Trophoblast cell (in vitro differentiated cells and primary cell): ENCODE data around the gene JMJD8.

Source experiments
- DNase-seq, 2 donors: peaks; one replicate each; pipeline ENCODE4 v3.0.0-alpha.2; 2016
- H2AFZ ChIP-seq: 2 replicates; pipeline ENCODE4 v1.6.1; 2013; ENCODE audit warnings: low read length, moderate library complexity, mild to moderate bottlenecking; ENCODE audit not compliant: insufficient read depth, poor library complexity
- H2AK5ac ChIP-seq: 2 replicates; pipeline ENCODE4 v1.6.1; 2013; ENCODE audit warnings: mild to moderate bottlenecking, low read length
- H2BK120ac ChIP-seq: 2 replicates; pipeline ENCODE4 v1.6.1; 2013; ENCODE audit warnings: low read length, mild to moderate bottlenecking, moderate library complexity; ENCODE audit not compliant: insufficient read depth, poor library complexity
- H2BK12ac ChIP-seq: 2 replicates; pipeline ENCODE4 v1.6.1; 2013; ENCODE audit warnings: mild to moderate bottlenecking, low read length, moderate library complexity
- H2BK5ac ChIP-seq: 2 replicates; pipeline ENCODE4 v1.6.1; 2013; ENCODE audit warnings: low read length, low read depth, moderate library complexity, mild to moderate bottlenecking; ENCODE audit not compliant: poor library complexity
- H3K14ac ChIP-seq: 2 replicates; pipeline ENCODE4 v1.6.1; 2013; ENCODE audit warnings: mild to moderate bottlenecking, low read length
- H3K18ac ChIP-seq: 2 replicates; pipeline ENCODE4 v1.6.1; 2013; ENCODE audit warnings: mild to moderate bottlenecking, low read length
- H3K23ac ChIP-seq: 2 replicates; pipeline ENCODE4 v1.6.1; 2013; ENCODE audit warnings: low read length
- H3K27ac ChIP-seq: 2 replicates; pipeline ENCODE4 v1.5.1; 2013; ENCODE audit warnings: low read depth, mild to moderate bottlenecking, inconsistent platforms, low read length, moderate library complexity
- H3K27me3 ChIP-seq: 2 replicates; pipeline ENCODE4 v1.6.1; 2013; ENCODE audit warnings: inconsistent platforms, mild to moderate bottlenecking, low read length, moderate library complexity; ENCODE audit not compliant: insufficient read depth
- H3K36me3 ChIP-seq, 2 experiments: 1 replicate in 1 of 2; 2 replicates in 1 of 2; pipeline ENCODE4 v1.6.1; 2013; ENCODE audit warnings: low read length in 2 of 2, mild to moderate bottlenecking in 2 of 2, moderate library complexity in 1 of 2; ENCODE audit not compliant: insufficient read depth in 2 of 2, control insufficient read depth in 1 of 2
- H3K4ac ChIP-seq: 2 replicates; pipeline ENCODE4 v1.6.1; 2013; ENCODE audit warnings: low read depth, mild to moderate bottlenecking, low read length, moderate library complexity
- H3K4me1 ChIP-seq, 2 experiments: 1 replicate in 1 of 2; 2 replicates in 1 of 2; pipeline ENCODE4 v1.6.1; 2013; ENCODE audit warnings: low read length in 2 of 2, mild to moderate bottlenecking in 2 of 2, moderate library complexity in 1 of 2; ENCODE audit not compliant: insufficient read depth in 2 of 2, control insufficient read depth in 1 of 2
- H3K4me2 ChIP-seq: 2 replicates; pipeline ENCODE4 v1.6.1; 2013; ENCODE audit warnings: inconsistent platforms, mild to moderate bottlenecking, low read length, moderate library complexity
- H3K4me3 ChIP-seq: 2 replicates; pipeline ENCODE4 v1.5.1; 2013; ENCODE audit warnings: mild to moderate bottlenecking, low read depth, low read length, inconsistent platforms
- H3K79me1 ChIP-seq: one replicate; pipeline ENCODE4 v1.6.1; 2013; ENCODE audit warnings: low read length
- H3K79me2 ChIP-seq: 2 replicates; pipeline ENCODE4 v1.6.1; 2013; ENCODE audit warnings: low read length, mild to moderate bottlenecking; ENCODE audit not compliant: control insufficient read depth, insufficient read depth, poor library complexity
- H3K9ac ChIP-seq: 2 replicates; pipeline ENCODE4 v1.6.1; 2013; ENCODE audit warnings: mild to moderate bottlenecking, low read length
- H3K9me3 ChIP-seq: 2 replicates; pipeline ENCODE4 v1.6.1; 2013; ENCODE audit warnings: low read depth, mild to moderate bottlenecking, control low read depth, inconsistent platforms, low read length; ENCODE audit not compliant: insufficient read depth
- H4K12ac ChIP-seq: 2 replicates; pipeline ENCODE4 v1.6.1; 2013; ENCODE audit warnings: low read depth, mild to moderate bottlenecking, low read length, moderate library complexity
- H4K8ac ChIP-seq: 2 replicates; pipeline ENCODE4 v1.6.1; 2013; ENCODE audit warnings: low read depth, mild to moderate bottlenecking, low read length, moderate library complexity
- H4K91ac ChIP-seq: one replicate; pipeline ENCODE4 v1.6.1; 2013; ENCODE audit warnings: low read depth, mild to moderate bottlenecking, low read length, moderate library complexity
- WGBS: extraction: QIAGEN DNeasy Blood & Tissue Kit; methylation state at CpG from one replicate; pipeline ENCODE4 v1.1.7; 2013; ENCODE audit warnings: missing lambda C conversion rate; ENCODE audit not compliant: insufficient read length, insufficient coverage; ENCODE audit errors: extremely low coverage; 5-methylcytosine and 5-hydroxymethylcytosine counted together

JMJD8 gene

GRCh38 chr16:676565-676902 is 7.6 kb downstream of the JMJD8 start:
- Histone ChIP-seq H2BK12ac (no peak overlapping the region), H3K14ac (no peak overlapping the region), H4K8ac (no peak overlapping the region), H3K79me2 (peaks cover 15% of the 10 kb centered on the region), H3K9ac (no peak overlapping the region), H2BK120ac (no peak overlapping the region), H3K23ac (no peak overlapping the region), H2AFZ (no peak overlapping the region), H2AK5ac (no peak overlapping the region), H3K4me2 (no peak overlapping the region), H3K79me1 (peaks cover 8% of the 10 kb centered on the region), H3K4me3 (no peak overlapping the region), H3K27me3 (peaks cover 3% of the 10 kb centered on the region), H3K27ac (no peak overlapping the region), H3K9me3 (peaks cover 2% of the 10 kb centered on the region), H3K18ac (no peak overlapping the region), H4K91ac (no peak overlapping the region), H3K4ac (no peak overlapping the region), H4K12ac (no peak overlapping the region), H2BK5ac (no peak overlapping the region), H3K36me3 (peaks cover 33 to 36% of the 10 kb centered on the region in 2 experiments), H3K4me1 (peaks cover 19 to 20% of the 10 kb centered on the region in 2 experiments)
- WGBS: no CpG with 5 or more reads among the region's 21 CpGs
- no peak for DNase-seq

GRCh38 chr16:675884-676564 is 8.1 kb downstream of the JMJD8 start:
- Histone ChIP-seq H3K23ac (no peak overlapping the region), H3K4me2 (peak overlapping the region; percentile 63), H2BK120ac (no peak overlapping the region), H3K79me2 (peaks cover 11% of the 10 kb centered on the region), H3K9me3 (peaks cover 2% of the 10 kb centered on the region), H2AK5ac (no peak overlapping the region), H3K4ac (no peak overlapping the region), H3K4me1 (peaks cover 14 to 15% of the 10 kb centered on the region in 2 experiments), H3K27me3 (peaks cover 3% of the 10 kb centered on the region), H2AFZ (no peak overlapping the region), H3K36me3 (peaks cover 33 to 36% of the 10 kb centered on the region in 2 experiments), H4K91ac (no peak overlapping the region), H3K79me1 (peaks cover 8% of the 10 kb centered on the region), H3K18ac (no peak overlapping the region), H3K9ac (no peak overlapping the region), H4K12ac (no peak overlapping the region), H4K8ac (no peak overlapping the region), H2BK12ac (no peak overlapping the region), H2BK5ac (no peak overlapping the region), H3K14ac (no peak overlapping the region), H3K4me3 (no peak overlapping the region), H3K27ac (no peak overlapping the region)
- DNase-seq: no peak
- WGBS: no CpG with 5 or more reads among the region's 25 CpGs

- peak within 1 kb of the TSS; percentile 50 for H3K4me3 ChIP-seq
- H3K27ac ChIP-seq: no peak within 1 kb of the TSS
- peaks cover 6% of the 10 kb centered on the region for H3K79me1 ChIP-seq
- peak within 1 kb of the TSS; percentile 63 for H3K4me2 ChIP-seq
- peaks cover 3% of the 10 kb centered on the region for H3K27me3 ChIP-seq
- H3K36me3 ChIP-seq: peaks cover 41 to 42% of the 10 kb centered on the region in 2 experiments
- no peak within 1 kb of the TSS for H3K9ac ChIP-seq
- H3K4ac ChIP-seq: no peak within 1 kb of the TSS
- WGBS: no CpG with 5 or more reads among the region's 73 CpGs
- H2AFZ ChIP-seq: no peak within 1 kb of the TSS
- peaks cover 4% of the 10 kb centered on the region for H3K79me2 ChIP-seq
- H2AK5ac ChIP-seq: no peak within 1 kb of the TSS
- H2BK12ac ChIP-seq: no peak within 1 kb of the TSS
- H3K14ac ChIP-seq: peak within 1 kb of the TSS; percentile 15
- no peak within 1 kb of the TSS for H4K8ac ChIP-seq
- H3K18ac ChIP-seq: no peak within 1 kb of the TSS
- DNase-seq: peak in 1 of 2 donors; percentile 39
- no peak within 1 kb of the TSS for H2BK5ac ChIP-seq
- H4K91ac ChIP-seq: no peak within 1 kb of the TSS
- no peak within 1 kb of the TSS for H4K12ac ChIP-seq
- H3K23ac ChIP-seq: no peak within 1 kb of the TSS
- peaks cover 12 to 13% of the 10 kb centered on the region in 2 experiments for H3K4me1 ChIP-seq
- no peak within 1 kb of the TSS for H2BK120ac ChIP-seq
- peaks cover 2% of the 10 kb centered on the region for H3K9me3 ChIP-seq
Measured at GRCh38 chr16:674968-675883, 8.9 kb downstream of the JMJD8 start, which contains the start of gene RHBDL1. Gene RHBDL1, plus strand, starts transcription at chr16:675671. Its CDS starts 120 bp downstream, at chr16:675791.

- no peak overlapping the region for H3K4ac ChIP-seq
- no peak overlapping the region for H4K91ac ChIP-seq
- peaks cover 3% of the 10 kb centered on the region for H3K27me3 ChIP-seq
- H3K36me3 ChIP-seq: peaks cover 49 to 51% of the 10 kb centered on the region in 2 experiments
- no peak overlapping the region for H3K27ac ChIP-seq
- H3K14ac ChIP-seq: no peak overlapping the region
- no peak for DNase-seq
- H4K8ac ChIP-seq: no peak overlapping the region
- H3K9ac ChIP-seq: no peak overlapping the region
- peaks cover under 1% of the 10 kb centered on the region for H3K79me2 ChIP-seq
- H2AFZ ChIP-seq: no peak overlapping the region
- no peak overlapping the region for H3K4me2 ChIP-seq
- peaks cover under 1% of the 10 kb centered on the region for H3K79me1 ChIP-seq
- no peak overlapping the region for H3K18ac ChIP-seq
- H3K4me3 ChIP-seq: no peak overlapping the region
- peaks cover 10 to 11% of the 10 kb centered on the region in 2 experiments for H3K4me1 ChIP-seq
- no peak overlapping the region for H2AK5ac ChIP-seq
- no peak overlapping the region for H2BK120ac ChIP-seq
- no peak overlapping the region for H2BK12ac ChIP-seq
- no peak overlapping the region for H4K12ac ChIP-seq
- H2BK5ac ChIP-seq: no peak overlapping the region
- H3K23ac ChIP-seq: no peak overlapping the region
- no CpG with 5 or more reads among the region's 22 CpGs for WGBS
- peaks cover 2% of the 10 kb centered on the region for H3K9me3 ChIP-seq
Measured at GRCh38 chr16:674214-674881, 9.8 kb downstream of the JMJD8 start.
